ENCODE measurements around the gene DEPP1.

GRCh38 chr10:44929356-44930255, 49.0 kb downstream of the DEPP1 start:
- TF ChIP-seq EZH2 (IDR thresholded peaks at IDR 0.05; ENCODE audit: borderline replicate concordance, insufficient read depth, low read depth, low read length, poor library complexity, severe bottlenecking): no peak
- TF ChIP-seq CTCF (IDR thresholded peaks at IDR 0.05): no peak
